Right renal pelvis (tissue), 4 donors: ENCODE measurements around the gene ZNF462. TPM values are rescaled to one million over a fixed set of nuclear protein-coding genes. Genes with fewer than 3 reads are reported as not detected.
"Not testable (repeated sequence)": the region's sequence is repeated elsewhere in the genome, so short reads cannot be mapped to it uniquely, and the experiment has no call there.

Source experiments
- DNase-seq, 4 donors: peaks; one replicate each; pipeline ENCODE4 v3.0.0-alpha.2; 2013; ENCODE audit warnings: low read depth in 4 of 4, low spot score in 3 of 4, missing footprints in 1 of 4
- polyA plus RNA-seq, 4 donors: library from polyadenylated mRNA; unstranded; fragments of 120-200 nt; gene quantifications; one replicate each; pipeline ENCODE4 v1.2.1, GENCODE V29; 2013; ENCODE audit not compliant: insufficient read length in 4 of 4

The ZNF462 gene
- polyA plus RNA-seq, 4 donors: 20.0 to 25.1 (median 21.1) TPM

DNA sequence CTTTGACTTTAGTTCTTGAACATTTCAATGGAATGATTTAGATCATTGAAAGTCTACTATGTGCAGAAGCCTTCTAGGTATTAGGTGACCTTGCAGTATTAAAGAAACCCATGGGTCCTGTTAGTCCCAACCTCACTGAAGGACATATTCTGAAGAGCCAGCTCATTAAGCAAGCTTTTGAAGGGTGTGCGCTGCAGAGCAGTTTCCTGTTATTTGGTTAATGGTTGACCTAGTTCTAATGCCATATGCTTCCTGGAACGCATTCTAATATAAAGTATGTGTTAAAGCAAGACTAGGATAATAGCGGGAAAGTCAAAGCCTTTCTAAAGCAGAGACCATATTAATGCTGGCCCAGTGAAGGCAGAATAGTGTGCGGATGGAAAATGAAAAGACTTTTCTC is 20.1 kb downstream of the ZNF462 start:
- no peak for DNase-seq

DNA sequence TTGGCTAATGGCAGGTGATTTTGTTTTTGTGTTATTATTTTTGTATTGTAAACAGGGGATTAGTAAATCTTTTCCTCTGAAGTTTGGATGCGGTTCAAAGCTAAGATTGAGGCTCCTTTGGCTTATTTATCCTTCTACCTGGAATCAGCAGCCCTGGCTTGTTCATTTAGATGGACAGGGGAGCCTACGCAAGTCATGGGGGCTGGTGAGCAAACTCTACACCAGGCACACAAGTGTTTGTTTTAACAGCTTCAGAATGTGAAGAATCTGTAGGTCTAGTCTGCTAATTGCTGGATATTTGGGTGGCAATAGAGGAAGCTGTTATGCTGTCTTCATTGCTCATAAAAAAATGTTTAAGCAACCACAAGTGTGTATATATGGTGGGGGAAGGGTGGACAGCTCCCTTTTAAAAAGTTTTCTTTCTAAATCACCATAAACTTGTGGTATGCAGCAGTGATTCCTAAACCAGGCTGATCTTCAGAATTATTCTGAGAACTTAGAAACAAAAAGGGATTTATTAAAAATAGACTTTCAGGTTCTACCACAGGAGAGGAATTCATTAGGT is 20.7 kb downstream of the ZNF462 start:
- DNase-seq: no peak

DNA sequence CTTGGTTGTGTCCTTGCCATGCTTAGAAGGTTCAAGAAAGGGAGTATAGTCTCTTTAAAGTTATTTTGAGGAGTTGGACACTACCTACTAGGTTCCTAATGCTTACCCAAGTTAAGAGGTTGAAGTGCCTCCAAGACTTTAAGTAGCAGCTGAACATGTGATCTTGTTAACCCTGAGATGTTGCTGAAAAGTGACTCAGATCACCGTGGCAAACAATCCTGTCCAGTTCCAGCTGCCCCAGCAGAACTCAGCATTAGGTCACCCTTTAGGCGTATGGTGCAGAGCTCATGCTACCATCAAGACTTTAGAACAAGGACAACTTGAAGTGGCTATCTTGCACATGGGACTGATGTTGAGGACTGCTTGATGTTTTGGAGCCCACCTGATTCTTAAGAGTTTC is 22.5 kb downstream of the ZNF462 start:
- no peak for DNase-seq

DNA sequence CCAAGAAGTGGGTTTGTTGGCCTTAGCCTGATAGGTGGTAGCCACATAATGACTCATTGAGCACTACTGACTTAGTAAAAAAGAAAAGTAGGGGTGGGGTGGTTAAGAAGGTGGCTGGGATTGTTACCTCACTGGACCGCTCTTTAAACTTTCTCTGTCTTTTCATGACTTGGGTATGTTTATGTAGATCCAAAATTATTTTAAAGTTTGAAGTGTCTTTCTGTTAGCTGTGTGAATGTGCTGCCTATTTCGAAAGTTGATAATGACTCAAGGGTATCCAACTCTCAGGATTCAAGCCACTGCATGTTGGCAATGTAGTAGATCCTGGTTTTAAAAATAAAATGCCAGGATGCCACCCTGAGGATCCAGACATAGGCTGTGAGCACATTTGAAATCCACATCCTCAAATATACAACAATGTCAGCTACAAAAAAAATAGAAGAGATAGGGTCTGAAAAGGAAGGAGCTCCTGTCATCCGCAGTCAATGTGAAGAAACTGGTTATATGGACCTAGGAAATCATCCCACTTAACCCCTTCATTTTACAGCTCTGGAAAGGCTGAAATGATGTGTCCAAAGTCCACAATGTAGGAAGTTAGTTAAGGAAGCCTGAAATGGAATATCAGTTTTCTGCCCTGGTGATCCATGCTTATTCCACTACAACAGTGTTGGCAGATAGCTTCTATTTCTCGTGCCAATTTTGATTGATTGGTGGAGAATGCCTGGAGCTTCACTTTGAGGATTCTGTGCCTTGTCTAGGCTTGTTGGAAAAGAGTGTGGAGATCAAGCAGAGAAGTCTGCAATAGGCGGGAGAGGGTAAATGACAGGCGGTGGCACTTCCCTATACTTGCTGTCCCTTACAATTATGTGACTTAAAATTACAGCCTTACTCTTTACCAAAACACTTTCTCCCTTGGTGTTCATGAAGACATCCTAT is 23.4 kb downstream of the ZNF462 start:
- no peak for DNase-seq

DNA sequence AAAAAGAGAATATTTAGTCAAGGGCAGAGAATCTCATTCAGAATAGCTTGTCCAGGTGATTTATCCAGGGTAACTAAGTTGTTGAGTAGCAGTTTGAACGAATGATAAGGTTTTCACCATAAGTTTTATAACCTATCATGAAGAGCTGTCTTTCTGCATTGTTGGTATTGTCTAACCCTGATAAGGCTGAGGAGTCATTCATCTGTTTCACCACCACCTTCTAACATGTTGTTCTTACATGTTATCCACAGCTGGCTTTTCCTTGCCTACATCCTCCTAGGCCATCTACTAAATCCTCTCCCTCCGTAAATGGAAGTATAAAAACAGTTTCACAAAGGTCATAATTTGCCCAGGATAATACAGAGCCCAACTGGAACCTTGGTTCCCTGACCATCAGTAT is 24.1 kb downstream of the ZNF462 start:
- no peak for DNase-seq

DNA sequence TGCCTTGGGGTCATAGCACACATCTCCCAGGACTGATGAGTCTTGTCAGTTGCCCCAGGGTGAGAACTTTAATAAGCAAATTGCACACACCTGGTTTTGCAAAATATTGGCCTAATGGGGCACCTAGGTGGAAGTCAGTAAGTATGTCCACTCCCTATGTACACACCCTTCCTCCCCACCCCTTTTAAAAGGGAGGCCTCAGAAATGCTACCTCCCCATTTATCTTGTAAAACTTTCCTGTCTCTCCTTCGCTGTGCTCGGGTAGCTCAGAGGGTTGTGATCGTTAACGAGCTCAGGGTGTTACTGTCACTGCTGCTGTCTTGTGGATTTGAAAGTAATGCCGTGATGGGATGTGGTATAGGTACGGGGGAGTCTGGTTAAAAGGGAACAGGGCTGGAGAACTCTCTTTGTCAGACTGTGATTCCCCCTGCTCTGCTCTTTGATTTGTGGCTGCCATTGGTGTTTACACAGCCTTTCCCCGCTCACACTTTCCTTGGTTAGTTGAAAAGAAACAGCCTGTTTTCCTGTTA is 26.2 kb downstream of the ZNF462 start:
- peak in 1 of 4 donors; percentile 18 for DNase-seq

DNA sequence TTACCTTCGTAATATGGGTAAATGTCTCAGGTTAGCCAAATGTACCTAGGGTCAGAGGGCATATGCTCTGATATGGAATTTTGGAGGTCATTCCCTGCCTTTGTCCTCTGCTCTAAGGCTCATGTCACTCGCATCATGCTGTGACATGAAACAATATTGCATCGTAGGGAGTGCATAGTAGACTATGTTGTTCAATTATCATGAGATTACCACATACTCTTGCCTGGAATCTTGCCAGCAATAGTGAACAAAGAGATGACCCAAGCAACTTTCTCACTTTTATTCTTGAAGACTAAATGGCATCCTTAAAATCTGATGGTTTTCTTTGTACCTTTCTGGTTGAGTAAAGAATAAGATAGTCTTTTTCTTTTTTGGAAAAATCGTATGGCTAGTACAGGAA is 27.6 kb downstream of the ZNF462 start:
- no peak for DNase-seq

DNA sequence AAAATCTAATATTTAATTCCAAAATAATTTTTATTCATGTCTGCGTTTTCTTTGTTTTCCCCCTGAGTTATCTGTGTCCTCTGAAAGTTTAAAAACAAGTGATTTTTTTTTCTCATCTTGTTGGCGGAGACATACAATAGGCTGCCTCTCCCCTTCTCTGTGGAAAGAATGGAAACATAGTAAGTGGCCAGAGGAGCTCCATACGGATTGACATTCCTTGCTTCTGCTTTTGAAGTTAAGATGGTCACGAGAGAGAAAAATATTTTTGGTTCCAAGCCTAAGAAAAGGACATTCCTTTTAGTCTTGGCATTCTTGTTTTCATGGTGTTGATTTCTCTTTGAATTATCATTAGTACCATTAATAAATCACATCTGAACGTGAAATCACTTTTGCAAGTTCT is 28.3 kb downstream of the ZNF462 start:
- DNase-seq: no peak

DNA sequence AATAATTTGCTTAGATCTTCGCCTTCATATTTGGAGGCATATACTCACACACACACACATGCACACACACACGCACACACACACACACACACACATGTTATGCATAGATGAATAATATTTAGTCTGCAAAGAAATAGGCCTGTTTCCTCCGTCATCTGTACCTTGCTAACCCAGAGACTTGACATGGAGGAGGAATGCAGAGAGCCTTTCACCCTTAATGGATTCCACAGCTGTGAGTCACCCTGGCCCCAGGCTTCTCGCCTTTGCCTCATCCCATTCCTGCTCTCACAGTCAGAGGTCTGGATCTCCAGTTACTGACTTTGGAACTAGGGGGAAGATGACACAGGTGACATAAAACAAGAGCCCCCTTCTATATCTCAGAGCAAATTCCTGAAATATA is 29.7 kb downstream of the ZNF462 start:
- no peak for DNase-seq

DNA sequence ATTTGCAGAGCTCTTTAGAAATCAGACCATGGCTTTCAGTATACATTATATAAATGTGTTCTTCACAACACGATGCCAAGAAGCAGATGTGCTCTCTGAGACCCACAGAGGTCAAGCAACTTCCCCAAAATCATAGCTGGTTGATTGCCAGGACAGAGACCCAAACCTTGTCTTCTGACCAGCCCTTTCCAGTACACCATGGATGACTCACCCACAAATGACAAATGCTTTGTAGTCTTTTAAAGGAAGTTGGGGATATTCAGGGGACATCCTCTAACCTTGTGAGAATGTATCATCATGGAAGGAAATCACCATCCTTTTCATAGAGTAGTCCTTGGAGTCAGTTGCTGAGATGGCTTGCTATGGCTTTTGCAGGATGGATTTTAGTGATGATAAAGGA is 30.1 kb downstream of the ZNF462 start:
- DNase-seq: no peak

DNA sequence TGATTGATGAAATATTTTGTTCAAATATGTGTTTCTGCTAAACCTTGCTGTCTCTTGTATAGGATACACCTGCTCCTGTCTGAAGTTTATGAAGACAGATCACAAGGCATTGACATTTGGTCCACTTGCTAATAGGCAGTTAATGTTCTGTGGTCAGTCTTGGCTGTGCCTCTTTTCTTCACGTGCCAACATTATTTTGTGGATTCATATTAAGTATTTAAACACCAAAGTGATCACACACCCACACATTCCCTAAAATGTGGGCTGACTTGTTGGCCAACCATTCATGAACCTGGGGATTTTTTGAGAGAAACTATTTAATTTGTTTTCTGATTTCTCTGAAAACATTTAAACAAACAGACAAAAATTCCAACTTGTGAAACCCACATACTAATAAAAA is 33.7 kb downstream of the ZNF462 start:
- no peak for DNase-seq

DNA sequence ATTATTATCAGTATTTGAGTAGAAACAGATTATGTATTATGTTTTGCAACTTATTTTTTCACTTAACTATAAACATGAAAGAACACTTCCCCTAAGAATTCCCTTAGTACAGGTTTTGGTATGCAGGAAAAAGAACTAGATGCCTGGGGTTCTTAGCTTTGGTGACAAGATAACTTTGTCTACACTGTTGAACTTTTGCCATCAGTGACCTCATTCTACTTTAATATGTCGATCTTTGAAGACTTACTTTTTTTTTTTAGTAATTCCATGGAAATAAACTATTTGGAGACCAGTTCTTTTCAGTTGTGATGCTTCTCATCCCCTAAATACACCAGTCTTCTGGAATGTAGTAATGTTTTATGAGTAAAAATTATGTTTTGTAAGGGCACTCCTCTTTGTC is 34.3 kb downstream of the ZNF462 start:
- DNase-seq: no peak

DNA sequence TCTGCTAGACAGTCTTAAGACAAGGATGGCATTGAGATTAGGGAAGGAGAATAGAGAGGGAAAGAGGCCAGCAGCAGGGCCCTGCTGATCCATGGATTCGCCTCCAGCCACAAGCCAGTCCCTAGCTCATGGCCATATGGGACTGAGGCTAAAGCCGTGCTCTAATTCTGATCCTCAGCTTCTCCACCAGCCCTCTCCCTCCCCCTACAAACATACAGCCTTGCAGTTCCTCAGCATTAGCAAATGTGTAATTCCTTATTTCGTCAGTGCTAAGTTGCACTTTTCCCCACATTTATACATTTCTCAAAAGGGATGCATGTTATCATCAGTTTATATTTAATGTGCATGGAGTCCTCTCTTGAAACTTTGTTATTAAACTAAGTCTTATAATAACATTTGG is 34.8 kb downstream of the ZNF462 start:
- no peak for DNase-seq

DNA sequence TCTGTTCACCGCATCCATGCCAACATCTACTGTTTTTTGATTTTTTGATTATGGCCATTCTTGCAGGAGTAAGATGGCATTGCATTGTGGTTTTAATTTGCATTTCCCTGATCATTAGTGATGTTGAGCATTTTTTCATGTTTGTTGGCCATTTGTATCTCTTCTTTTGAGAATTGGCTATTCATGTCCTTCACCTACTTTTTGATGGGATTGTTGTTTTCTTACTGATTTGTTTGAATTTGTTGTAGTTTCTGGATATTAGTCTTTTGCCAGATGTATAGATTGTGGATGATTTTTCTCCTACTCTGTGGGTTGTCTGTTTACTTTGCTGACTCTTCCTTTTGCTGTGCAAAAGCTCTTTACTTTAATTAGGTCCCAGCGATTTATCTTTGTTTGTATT is 37.6 kb downstream of the ZNF462 start:
- not testable (repeated sequence) for DNase-seq

DNA sequence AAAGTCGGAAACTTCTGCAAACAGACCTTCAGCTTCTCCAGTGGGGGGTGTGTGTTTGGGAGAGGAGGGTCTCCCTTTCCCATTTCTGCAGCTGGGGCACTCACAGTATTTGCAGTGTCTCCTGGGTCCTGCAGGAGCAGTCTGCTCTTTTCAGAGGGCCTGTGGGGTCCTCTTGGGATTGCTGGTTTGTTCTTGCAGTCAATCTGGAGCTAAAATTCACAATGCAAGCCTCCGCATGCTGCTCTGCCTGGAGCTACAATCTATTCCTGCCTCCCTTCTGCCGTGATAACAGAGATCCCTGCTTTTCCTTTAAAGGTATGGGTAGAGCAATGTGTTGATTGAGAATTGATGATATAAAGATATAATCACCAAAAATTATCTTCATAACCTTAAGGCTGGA is 43.2 kb downstream of the ZNF462 start:
- DNase-seq: no peak

DNA sequence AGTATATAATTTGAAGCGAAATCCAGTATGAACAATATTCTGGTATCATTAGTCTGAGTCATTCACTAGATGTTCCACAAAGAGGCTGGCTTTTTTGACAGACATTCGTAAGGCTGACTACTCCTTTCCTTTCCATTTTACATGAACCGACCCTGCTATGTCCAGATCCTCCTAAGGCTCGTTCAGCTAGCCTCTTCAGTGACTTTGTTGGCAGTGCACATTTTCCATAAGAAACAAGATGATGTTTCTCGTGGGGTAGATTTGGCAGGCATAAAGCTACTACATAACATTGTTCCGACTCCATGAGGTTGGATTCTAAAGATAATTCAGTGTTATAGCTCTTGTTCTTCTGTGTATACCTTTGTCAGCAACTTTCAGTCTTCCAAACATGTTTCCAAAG is 49.0 kb downstream of the ZNF462 start:
- DNase-seq: no peak

DNA sequence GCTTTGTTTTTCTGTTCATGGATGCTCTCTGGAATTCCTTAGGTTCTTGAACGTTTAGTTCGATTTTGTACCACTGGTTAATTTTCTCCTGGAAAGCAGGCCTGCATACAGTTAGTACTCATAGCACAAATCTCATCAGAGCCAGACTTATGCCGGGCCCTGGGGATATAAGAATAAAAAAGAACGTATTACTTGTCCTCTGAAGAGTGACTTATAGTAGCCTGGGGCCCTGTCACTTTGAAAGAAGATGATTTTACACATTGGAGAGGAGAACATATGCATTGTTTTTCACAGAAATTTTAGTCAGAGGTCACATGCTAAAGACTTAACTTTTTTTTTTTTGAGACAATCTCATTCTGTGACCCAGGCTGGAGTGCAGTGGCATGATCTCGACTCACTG is 50.3 kb downstream of the ZNF462 start:
- no peak for DNase-seq

DNA sequence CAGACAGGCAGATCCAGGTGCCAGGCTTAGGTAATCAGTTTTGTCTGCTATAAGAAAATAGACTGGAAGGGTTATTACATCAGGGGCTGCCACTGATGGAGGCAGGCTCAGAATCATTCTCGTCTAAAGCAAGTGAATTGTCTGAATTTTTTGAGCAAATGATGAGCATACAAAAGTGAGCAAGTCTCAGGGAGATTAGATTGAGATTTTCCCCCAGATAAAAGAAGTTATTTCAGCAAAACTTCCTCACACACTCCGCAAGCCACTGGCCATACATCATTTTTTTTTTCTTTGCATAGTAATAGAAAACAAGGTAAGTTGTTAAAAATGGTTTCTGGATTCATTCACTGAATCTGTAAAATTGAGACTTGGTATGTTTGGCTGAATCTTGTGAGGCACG is 52.9 kb downstream of the ZNF462 start:
- no peak for DNase-seq

DNA sequence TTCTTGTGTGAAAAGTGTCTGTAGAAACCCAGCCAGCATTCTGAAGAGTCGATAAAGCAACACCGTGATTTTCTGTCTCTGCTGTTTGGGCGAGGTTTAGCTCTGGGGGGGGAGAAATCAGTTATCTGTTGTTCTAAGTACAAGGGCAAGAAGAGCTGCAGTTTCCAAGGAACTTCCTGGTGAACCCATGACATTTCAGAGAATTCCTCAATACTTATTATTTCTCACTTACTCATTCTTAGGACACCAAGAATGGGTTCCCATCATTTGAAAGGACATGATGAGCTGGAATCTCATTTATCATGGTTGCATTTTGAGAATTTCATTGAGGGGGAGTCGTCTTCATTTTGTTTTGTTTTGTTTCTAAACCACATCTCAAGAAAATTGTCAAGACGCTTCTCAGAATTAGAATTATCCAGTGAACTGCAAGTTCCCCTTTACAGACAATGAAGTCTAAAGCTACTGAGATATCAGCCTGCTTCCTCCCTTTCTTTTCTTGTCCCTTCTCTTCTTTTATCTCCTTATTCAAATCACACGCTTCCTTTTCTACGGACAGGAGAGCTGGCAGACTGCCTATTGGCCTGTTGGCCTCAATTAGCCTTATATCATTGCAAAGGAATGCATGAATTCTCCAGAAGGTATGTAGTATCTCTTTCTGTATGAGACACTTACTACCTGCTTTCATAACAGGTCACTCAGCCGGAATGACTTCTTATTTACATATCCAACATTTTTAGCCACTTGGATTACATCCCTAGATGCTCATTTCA is 53.7 kb downstream of the ZNF462 start:
- peak in 2 of 4 donors; percentile 20 to 28 for DNase-seq

DNA sequence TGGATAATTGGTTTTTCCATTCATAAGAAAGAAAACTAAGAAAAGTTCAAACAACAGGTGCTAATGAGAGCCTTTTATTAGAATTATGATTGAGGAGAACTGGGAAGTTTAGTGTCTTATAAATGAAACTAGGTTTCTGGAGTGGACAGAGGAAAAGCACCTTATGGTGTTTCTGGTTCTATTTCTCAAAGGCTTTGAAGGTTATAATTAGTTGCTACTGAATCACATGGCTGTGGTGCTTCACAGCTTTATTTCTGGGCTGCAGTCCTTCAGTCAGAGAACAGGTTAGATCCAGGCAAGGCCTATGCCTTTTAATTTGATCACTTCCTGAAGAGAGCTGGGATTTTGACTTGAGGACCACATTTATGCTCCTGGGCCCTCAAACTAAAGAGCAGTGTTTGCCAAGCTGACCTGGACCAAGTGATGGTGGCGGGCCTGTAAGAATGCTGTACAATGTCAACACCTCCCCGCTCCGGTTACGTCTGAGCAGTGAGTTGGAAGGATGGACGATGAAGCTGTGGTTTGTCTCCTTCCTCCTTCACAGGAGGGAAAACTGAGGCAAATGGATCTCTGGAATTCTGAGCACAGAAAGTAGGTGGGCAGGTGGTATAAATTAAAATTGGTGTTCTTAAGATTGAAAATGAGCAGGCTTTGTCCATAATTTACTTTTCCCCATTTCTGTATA is 56.0 kb downstream of the ZNF462 start:
- no peak for DNase-seq

DNA sequence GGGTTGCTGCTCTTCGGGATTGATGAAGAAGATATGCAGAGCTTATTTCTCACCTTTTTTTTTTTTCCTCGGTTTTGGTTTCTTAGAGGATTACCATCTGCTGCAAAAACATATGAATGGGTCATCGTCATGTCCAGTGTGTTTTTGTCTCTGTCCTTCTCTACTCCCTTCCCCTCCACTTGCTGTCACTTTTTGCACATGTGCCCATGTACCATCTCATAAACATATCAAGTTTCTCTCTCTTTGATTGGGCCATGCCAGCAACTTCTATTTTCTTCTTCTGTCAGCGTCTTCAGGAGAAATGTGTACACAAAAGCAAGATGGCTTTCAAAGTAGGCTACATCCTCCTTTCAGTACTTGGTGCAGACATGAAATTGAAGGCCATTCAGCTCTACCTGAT is 57.1 kb downstream of the ZNF462 start:
- no peak for DNase-seq
